HG03095 (cell line): ENCODE data around the gene R3HDM4.
"Not testable (repeated sequence)": the region's sequence is repeated elsewhere in the genome, so short reads cannot be mapped to it uniquely, and the experiment has no call there.

ENCODE experiments used
- ATAC-seq: cut with Tn5 transposase; IDR thresholded peaks from one replicate; pipeline ENCODE4 v1.9.1; 2021; ENCODE audit warnings: moderate library complexity; ENCODE audit not compliant: unreplicated experiment

Gene R3HDM4

GRCh38 chr19:896434-896833, 16.6 kb downstream of the R3HDM4 start:
- no peak for ATAC-seq

DNA sequence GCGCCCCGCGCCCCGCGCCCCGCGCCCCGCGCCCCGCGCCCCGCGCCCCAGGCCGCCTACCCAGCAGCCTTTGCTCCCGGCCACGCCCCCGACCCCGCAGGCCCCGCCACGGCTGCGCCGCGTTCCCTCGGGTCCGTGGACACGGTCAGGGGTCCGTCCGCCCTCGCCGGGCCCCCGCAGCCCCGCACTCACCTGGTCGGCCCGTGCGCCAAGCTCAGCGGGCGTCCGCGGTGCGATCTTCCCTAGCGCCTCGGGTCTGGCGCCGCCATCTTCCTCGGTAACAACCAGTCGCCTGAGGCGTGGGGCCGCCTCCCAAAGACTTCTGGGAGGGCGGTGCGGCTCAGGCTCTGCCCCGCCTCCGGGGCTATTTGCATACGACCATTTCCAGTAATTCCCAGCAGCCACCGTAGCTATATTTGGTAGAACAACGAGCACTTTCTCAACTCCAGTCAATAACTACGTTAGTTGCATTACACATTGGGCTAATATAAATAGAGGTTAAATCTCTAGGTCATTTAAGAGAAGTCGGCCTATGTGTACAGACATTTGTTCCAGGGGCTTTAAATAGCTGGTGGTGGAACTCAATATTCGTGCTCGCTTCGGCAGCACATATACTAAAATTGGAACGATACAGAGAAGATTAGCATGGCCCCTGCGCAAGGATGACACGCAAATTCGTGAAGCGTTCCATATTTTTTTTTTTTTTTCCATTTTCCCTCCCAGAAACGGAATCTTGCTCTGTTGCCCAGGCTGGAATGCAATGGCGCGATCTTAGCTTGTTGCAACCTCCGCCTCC, 19.9 kb downstream of the R3HDM4 start, which contains the start of the genes MED16 and RNU6-9:
Gene MED16 (minus strand): TSS at position 294 of the 796 bp plus-strand sequence. CDS start 2,056 bp downstream, outside the sequence.
Gene RNU6-9 (plus strand): TSS at position 591 of the 796 bp plus-strand sequence.
- peak; percentile 73 for ATAC-seq

DNA sequence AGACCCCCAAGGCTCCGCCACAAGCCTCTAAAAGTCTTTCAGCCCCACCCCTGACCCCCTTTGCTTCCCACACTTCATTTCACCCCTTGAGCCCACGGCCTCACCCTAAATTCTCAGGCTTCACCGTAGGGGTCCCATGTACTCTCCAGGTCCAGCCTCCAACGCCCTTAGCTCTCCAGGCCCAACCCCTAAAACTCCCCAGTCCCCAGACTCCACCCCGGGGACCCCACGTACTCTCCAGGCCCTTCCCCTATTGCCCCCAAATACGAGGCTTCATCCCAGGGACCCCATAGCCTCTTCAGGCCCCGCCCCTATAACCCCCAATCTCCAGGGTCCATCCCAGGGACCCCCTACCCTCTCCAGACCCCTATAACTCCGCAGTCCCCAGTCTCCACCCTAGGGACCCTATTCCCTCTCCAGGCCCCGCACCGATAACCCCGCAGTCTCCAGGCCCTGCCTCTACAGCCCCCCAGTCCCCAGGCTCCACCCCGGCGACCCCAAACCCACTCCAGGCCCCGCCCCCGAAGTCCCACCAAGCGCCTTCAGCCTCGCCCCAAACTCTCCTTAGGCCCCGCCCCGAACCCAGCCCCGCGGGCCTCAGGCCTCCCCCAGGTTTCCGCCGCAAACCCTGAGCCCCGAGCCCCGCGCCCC, 20.7 kb downstream of the R3HDM4 start:
- peak; percentile 12 for ATAC-seq

DNA sequence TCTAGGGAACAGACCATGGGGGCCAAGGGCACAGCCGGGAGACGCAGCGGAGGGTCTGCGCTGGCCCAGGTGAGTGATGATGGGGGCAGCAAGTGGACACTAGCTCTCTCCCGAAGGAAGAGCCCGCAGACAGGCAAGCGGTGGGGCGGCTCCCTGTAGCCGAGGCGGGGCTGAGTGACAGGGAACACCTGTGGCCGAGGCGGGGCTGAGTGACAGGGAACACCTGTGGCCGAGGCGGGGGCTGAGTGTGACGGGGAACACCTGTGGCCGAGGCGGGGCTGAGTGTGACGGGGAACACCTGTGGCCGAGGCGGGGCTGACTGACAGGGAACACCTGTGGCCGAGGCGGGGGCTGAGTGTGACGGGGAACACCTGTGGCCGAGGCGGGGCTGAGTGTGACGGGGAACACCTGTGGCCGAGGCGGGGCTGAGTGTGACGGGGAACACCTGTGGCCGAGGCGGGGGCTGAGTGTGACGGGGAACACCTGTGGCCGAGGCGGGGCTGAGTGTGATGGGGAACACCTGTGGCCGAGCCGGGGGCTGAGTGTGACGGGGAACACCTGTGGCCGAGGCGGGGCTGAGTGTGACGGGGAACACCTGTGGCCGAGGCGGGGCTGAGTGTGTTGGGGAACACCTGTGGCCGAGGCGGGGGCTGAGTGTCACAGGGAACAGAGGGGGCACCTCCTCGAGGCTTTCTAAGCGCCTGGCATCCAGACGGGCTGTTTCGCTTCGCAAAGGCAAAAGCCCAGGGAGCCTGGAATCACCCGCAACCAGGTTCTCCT, 21.4 kb downstream of the R3HDM4 start:
- not testable (repeated sequence) for ATAC-seq

DNA sequence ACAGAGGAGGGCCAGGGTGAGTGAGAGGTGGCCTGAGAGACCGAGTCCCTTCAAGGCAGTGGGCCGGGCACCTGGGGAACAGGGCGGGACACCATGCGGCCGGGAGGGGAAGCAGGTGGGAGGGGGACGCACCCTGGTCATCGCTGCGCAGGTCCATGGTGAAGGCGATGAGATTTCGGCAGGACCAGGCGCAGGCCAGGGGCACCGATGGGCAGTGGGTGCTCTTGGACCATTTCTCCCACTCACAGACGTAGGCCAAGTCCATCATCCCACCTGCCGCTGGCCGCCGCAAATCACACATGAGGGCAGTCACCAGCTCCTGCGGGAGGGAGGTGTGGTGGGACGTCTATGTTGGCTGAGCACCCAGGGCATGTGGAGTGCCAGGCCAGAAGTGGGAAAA, 22.2 kb downstream of the R3HDM4 start:
- ATAC-seq, result no peak

DNA sequence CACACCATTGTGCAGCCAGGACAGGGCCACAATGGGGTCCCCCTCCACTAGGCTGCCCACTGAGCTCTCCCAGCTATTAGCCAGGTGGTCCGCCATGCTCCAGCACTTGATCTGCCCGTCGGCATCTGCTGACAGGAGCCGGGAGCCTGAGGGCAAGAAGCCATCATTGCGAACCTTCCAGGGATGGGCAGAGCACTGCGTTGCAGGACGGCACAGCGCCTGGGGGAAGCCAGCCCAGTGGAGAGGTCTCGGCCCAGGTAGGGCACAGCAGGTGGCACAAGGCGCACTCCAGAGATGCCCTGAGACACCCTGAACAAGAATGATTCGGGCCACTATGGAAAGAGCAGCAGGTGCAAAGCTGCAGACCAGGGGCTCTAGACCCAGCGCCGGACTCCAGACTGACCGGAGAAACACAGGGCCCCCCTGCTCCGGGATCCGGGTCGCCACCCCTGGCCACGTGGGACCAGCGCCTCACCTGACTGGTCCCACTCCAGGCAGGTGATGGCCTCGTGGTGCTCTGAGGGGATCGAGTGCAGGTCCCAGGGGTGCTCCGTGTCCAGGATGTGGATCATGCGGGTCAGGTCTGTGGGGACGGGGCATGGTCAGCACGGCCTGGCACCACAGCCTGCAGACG, 23.2 kb downstream of the R3HDM4 start:
- ATAC-seq, result no peak

GRCh38 chr19:888581-889385, 24.2 kb downstream of the R3HDM4 start:
- no peak for ATAC-seq

- no peak for ATAC-seq
These were observed 25.4 kb downstream of the R3HDM4 start for GRCh38 chr19:887599-887998.

DNA sequence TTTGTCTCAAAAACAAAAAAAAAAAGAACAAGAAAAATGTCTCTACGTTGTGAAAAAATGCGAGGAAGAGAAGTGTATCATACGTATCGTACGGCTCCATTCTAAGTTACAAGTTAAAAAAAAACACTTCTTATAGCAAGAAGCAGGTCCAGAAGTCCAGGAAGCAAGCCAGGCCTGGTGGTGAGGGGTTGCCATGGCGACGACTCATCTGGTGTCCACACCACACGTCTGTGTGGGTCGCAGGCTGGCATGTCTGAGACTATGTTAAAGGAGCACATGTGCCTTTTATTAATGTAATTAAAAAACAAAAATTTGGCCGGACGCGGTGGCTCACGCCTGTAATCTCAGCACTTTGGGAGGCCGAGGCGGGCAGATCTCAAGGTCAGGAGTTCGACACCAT, 25.9 kb downstream of the R3HDM4 start:
- ATAC-seq, result no peak

DNA sequence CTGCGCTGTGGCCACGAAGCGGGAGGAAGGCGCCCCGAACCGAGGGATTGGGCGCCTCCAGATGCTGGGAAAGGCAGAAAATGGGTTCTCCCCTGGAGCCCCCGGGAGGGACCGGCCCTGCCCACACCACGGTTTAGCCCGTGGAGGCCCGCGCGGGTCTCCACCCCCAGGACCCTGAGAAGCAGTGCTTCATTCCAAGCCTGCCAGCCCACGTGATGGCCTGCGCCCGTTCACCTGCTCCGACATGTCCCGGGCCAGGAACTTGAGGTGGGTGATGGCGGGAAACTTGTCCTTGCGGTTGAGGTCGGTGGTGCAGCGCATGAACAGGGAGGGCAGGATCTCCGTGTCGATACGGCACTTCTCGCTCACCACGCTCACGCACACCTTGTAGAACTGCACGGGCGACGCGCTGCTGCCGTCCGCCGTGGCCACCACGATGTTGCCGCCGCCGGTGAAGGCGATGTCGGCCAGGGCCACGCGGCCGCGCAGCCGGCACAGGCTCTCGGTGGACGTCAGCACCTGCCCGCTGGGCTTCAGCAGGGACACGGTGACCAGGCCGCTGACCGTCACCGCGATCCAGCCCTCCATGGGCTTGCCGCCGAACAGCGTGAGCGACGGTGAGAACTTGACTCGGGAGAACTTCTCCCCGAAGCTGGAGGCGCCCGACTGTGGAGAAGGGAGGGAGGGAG, 27.3 kb downstream of the R3HDM4 start:
- no peak for ATAC-seq

GRCh38 chr19:884420-885211, 28.4 kb downstream of the R3HDM4 start:
- ATAC-seq, result no peak

GRCh38 chr19:883661-884211, 29.3 kb downstream of the R3HDM4 start:
- ATAC-seq, result no peak

- ATAC-seq, result no peak
These were observed 30.0 kb downstream of the R3HDM4 start for GRCh38 chr19:882871-883497.

DNA sequence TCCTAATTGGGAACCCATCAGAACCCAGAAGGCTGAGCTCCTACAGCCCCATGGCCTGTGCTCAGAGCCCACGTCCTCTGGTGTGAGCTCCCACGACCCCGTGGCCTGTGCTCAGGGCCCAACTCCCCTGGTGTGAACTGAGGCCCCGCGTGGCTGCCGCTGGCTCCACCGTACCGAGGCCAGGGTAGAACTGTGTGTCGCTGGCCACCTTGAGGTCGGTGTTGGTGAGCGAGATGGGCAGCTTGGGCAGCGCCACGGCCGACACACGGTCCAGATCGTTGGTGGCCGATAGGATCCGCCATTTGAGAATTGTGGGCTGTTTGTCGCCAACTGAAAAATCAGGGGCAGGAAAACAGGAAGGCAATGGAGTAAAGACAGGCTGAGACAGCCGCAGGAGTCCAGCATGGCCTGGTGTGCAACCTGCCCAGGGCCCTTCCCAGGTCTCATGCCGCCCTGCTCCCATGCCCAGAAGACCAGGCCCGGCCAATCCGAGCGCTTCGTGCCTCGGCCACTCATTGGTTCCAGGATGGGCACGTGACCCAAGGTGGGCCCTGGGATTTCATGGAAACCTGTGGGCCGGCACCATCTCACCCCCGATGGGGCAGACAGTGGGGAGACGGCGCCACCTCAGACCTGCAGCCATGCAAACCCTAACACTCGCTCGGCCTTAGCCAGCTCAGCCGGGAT, 31.5 kb downstream of the R3HDM4 start:
- ATAC-seq, result no peak

DNA sequence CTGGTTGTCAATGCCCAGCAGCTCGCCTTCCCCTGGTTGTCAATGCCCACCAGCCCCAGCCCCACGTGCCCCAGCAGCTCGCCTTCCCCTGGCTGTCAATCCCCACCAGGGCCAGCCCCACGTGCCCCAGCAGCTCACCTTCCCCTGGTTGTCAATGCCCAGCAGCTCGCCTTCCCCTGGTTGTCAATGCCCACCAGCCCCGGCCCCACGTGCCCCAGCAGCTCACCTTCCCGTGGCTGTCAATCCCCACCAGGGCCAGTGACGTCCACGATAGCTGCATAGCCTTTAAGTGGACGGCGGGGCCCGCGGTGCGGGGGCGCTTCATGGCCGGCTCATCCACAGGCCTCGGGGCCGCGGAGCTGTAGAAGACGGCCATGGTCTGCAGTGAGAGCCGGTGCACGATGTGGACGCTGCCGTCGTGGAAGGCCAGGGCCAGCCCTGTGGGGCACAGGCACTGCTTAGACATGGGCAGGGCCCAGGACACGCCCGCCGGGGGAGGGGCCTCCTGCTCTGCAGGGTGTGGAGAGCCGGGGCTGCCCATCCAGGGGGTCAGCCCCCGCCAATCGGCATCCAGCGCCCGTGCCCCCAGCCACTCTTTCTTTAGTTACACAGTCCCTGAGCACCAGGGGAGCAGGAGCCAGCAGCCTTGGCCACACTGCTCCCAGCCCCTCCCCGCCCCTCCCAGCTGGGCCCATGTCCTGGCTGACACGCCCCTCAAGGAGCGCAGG, 33.1 kb downstream of the R3HDM4 start:
- ATAC-seq, result no peak

DNA sequence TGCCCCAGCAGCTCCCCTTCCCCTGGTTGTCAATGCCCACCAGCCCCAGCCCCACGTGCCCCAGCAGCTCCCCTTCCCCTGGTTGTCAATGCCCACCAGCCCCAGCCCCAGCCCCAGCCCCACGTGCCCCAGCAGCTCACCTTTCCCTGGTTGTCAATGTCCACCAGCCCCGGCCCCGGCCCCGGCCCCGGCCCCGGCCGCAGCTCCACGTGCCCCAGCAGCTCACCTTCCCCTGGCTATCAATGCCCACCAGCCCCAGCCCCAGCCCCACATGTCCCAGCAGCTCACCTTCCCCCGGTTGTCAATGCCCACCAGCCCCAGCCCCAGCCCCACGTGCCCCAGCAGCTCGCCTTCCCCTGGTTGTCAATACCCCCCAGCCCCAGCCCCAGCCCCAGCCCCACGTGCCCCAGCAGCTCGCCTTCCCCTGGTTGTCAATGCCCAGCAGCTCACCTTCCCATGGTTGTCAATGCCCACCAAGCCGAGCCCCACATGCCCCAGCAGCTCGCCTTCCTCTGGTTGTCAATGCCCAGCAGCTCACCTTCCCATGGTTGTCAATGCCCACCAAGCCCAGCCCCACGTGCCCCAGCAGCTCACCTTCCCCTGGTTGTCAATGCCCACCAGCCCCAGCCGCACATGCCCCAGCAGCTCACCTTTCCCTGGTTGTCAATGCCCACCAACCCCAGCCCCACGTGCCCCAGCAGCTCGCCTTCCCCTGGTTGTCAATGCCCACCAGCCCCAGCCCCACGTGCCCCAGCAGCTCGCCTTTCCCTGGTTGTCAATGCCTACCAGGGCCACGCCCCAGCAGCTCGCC, 34.1 kb downstream of the R3HDM4 start:
- not testable (repeated sequence) for ATAC-seq
